Stimulated activated effector memory CD8-positive, alpha-beta T cell treated with anti-CD3 and anti-CD28 coated beads, Interleukin-12 subunit alpha, Interleukin-12 subunit beta, amount 100 ng/mL, for 72 hours (primary cell): Measurements from ENCODE around the gene PCIF1.
"Not testable (repeated sequence)": the region's sequence is repeated elsewhere in the genome, so short reads cannot be mapped to it uniquely, and the experiment has no call there.

Experiments
- ATAC-seq: fragments of 150-1000 bp; cut with Tn5 transposase; 2 replicates; pipeline ENCODE4 v1.10.0; 2021
- DNase-seq, 2 donors: peaks; one replicate each; pipeline ENCODE4 v3.0.0; 2021 to 2022; ENCODE audit warnings: low spot score in 2 of 2
- H3K27ac Mint-ChIP-seq: one replicate; pipeline ENCODE4 v1.8.0; 2022; ENCODE audit warnings: mild to moderate bottlenecking, mixed read lengths
- H3K36me3 Mint-ChIP-seq: one replicate; pipeline ENCODE4 v1.8.0; 2022; ENCODE audit warnings: mild to moderate bottlenecking, mixed read lengths
- H3K4me1 Mint-ChIP-seq: one replicate; pipeline ENCODE4 v1.8.0; 2022; ENCODE audit warnings: mixed read lengths
- H3K4me3 Mint-ChIP-seq: one replicate; pipeline ENCODE4 v1.8.0; 2022; ENCODE audit warnings: mild to moderate bottlenecking, mixed read lengths
- H3K9me3 Mint-ChIP-seq: one replicate; pipeline ENCODE4 v1.8.0; 2022; ENCODE audit warnings: mixed read lengths

PCIF1 gene

GRCh38 chr20:45971675-45972499 is 37.4 kb downstream of the PCIF1 start, which contains the start of gene ZNF335:
ZNF335 (minus strand) TSS chr20:45972203; CDS start chr20:45971410, 793 bp downstream.
- Mint-ChIP-seq H3K27ac (peak within 1 kb of the TSS; percentile 100), H3K36me3 (peaks cover 57% of the 10 kb centered on the region), H3K4me1 (peaks cover 30% of the 10 kb centered on the region), H3K4me3 (peak within 1 kb of the TSS; percentile 79), H3K9me3 (no peaks in the 10 kb centered on the region)
- ATAC-seq: peak; percentile 88
- peak; percentile 97 to 98 for DNase-seq

GRCh38 chr20:45972500-45973183 is 38.2 kb downstream of the PCIF1 start:
- no peak for DNase-seq
- Mint-ChIP-seq H3K36me3 (peaks cover 49% of the 10 kb centered on the region), H3K4me1 (peaks cover 30% of the 10 kb centered on the region), H3K9me3 (no peaks in the 10 kb centered on the region), H3K27ac (peak overlapping the region; percentile 100), H3K4me3 (peak overlapping the region; percentile 79)
- ATAC-seq: peak; percentile 86

- H3K4me1 Mint-ChIP-seq: peaks cover 13% of the 10 kb centered on the region
- no peak for ATAC-seq
- peaks cover 25% of the 10 kb centered on the region for H3K36me3 Mint-ChIP-seq
- no peak for DNase-seq
- H3K4me3 Mint-ChIP-seq: no peak overlapping the region
- H3K27ac Mint-ChIP-seq: no peak overlapping the region
- H3K9me3 Mint-ChIP-seq: no peaks in the 10 kb centered on the region
Measured at GRCh38 chr20:45974896-45975565, 40.5 kb downstream of the PCIF1 start.

GRCh38 chr20:45975686-45976085 is 41.2 kb downstream of the PCIF1 start:
- Mint-ChIP-seq H3K36me3 (peaks cover 19% of the 10 kb centered on the region), H3K4me1 (peaks cover 8% of the 10 kb centered on the region), H3K4me3 (no peak overlapping the region), H3K9me3 (no peaks in the 10 kb centered on the region), H3K27ac (no peak overlapping the region)
- ATAC-seq: no peak
- no peak for DNase-seq

GRCh38 chr20:45976086-45976485 is 41.6 kb downstream of the PCIF1 start:
- H3K4me3 Mint-ChIP-seq: no peak overlapping the region
- H3K4me1 Mint-ChIP-seq: peaks cover 8% of the 10 kb centered on the region
- H3K27ac Mint-ChIP-seq: no peak overlapping the region
- H3K9me3 Mint-ChIP-seq: no peaks in the 10 kb centered on the region
- DNase-seq (no peak), ATAC-seq (no peak)
- H3K36me3 Mint-ChIP-seq: peaks cover 17% of the 10 kb centered on the region

GRCh38 chr20:45981261-45981660 is 46.8 kb downstream of the PCIF1 start:
- no peak overlapping the region for H3K27ac Mint-ChIP-seq
- H3K36me3 Mint-ChIP-seq: no peaks in the 10 kb centered on the region
- H3K9me3 Mint-ChIP-seq: no peaks in the 10 kb centered on the region
- ATAC-seq: no peak
- H3K4me1 Mint-ChIP-seq: no peaks in the 10 kb centered on the region
- DNase-seq: no peak
- no peak overlapping the region for H3K4me3 Mint-ChIP-seq

- H3K4me1 Mint-ChIP-seq: no peaks in the 10 kb centered on the region
- H3K36me3 Mint-ChIP-seq: no peaks in the 10 kb centered on the region
- H3K27ac Mint-ChIP-seq: no peak overlapping the region
- ATAC-seq (no peak), DNase-seq (no peak)
- H3K4me3 Mint-ChIP-seq: no peak overlapping the region
- H3K9me3 Mint-ChIP-seq: no peaks in the 10 kb centered on the region
Measured at GRCh38 chr20:45983279-45983743, 48.8 kb downstream of the PCIF1 start.

GRCh38 chr20:45985573-45985972 is 51.1 kb downstream of the PCIF1 start:
- DNase-seq (no peak), ATAC-seq (no peak)
- no peaks in the 10 kb centered on the region for H3K4me1 Mint-ChIP-seq
- H3K9me3 Mint-ChIP-seq: no peaks in the 10 kb centered on the region
- H3K27ac Mint-ChIP-seq: no peak overlapping the region
- no peaks in the 10 kb centered on the region for H3K36me3 Mint-ChIP-seq
- H3K4me3 Mint-ChIP-seq: no peak overlapping the region

- peak; percentile 96 for ATAC-seq
- H3K4me3 Mint-ChIP-seq: no peak overlapping the region
- H3K4me1 Mint-ChIP-seq: no peaks in the 10 kb centered on the region
- no peaks in the 10 kb centered on the region for H3K36me3 Mint-ChIP-seq
- peak; percentile 76 to 91 for DNase-seq
- no peak overlapping the region for H3K27ac Mint-ChIP-seq
- no peaks in the 10 kb centered on the region for H3K9me3 Mint-ChIP-seq
Measured at GRCh38 chr20:45987108-45987780, 52.8 kb downstream of the PCIF1 start.

- ATAC-seq, H3K27ac Mint-ChIP-seq, H3K4me1 Mint-ChIP-seq, DNase-seq, H3K9me3 Mint-ChIP-seq, H3K4me3 Mint-ChIP-seq, H3K36me3 Mint-ChIP-seq: not testable (repeated sequence)
Measured at GRCh38 chr20:45988830-45989229, 54.3 kb downstream of the PCIF1 start.

- H3K36me3 Mint-ChIP-seq: no peaks in the 10 kb centered on the region
Measured at GRCh38 chr20:45991616-45992015, 57.1 kb downstream of the PCIF1 start.

GRCh38 chr20:45993197-45993951 is 58.9 kb downstream of the PCIF1 start:
- Mint-ChIP-seq H3K4me3 (no peak overlapping the region), H3K4me1 (peaks cover 30% of the 10 kb centered on the region), H3K36me3 (no peaks in the 10 kb centered on the region), H3K27ac (peak overlapping the region; percentile 37), H3K9me3 (no peaks in the 10 kb centered on the region)
- ATAC-seq (peak; percentile 87), DNase-seq (no peak)

More at GRCh38 chr20:45991616-45992015, 57.1 kb downstream of the PCIF1 start:
- no peak overlapping the region for H3K27ac Mint-ChIP-seq
- ATAC-seq (no peak), DNase-seq (no peak)
- peaks cover 18% of the 10 kb centered on the region for H3K4me1 Mint-ChIP-seq
- H3K4me3 Mint-ChIP-seq: no peak overlapping the region
- no peaks in the 10 kb centered on the region for H3K9me3 Mint-ChIP-seq

- Mint-ChIP-seq H3K9me3 (no peaks in the 10 kb centered on the region), H3K4me3 (no peak overlapping the region), H3K36me3 (no peaks in the 10 kb centered on the region), H3K4me1 (peaks cover 40% of the 10 kb centered on the region), H3K27ac (no peak overlapping the region)
- ATAC-seq (no peak), DNase-seq (no peak)
Measured at GRCh38 chr20:45994761-45995493, 60.4 kb downstream of the PCIF1 start.
